Activated CD4-positive, alpha-beta T cell treated with anti-CD3 and anti-CD28 coated beads, Interleukin-2, amount 50 U/mL, for 4 hours (primary cell): ENCODE results near the gene FAHD1.
"Not testable (repeated sequence)": the region's sequence is repeated elsewhere in the genome, so short reads cannot be mapped to it uniquely, and the experiment has no call there.

ENCODE experiments used
- DNase-seq, 2 experiments: peaks; one replicate each; pipeline ENCODE4 v3.0.0-alpha.2; 2020

FAHD1 gene

GRCh38 chr16:1790261-1790610 is 36.8 kb upstream of the FAHD1 start:
- DNase-seq: no peak

GRCh38 chr16:1790611-1791255 is 36.3 kb upstream of the FAHD1 start:
- DNase-seq: no peak

GRCh38 chr16:1791256-1791942 is 35.6 kb upstream of the FAHD1 start:
- DNase-seq: no peak

GRCh38 chr16:1791943-1792812 is 34.8 kb upstream of the FAHD1 start:
- no peak for DNase-seq

GRCh38 chr16:1792836-1793577 is 34.0 kb upstream of the FAHD1 start:
- DNase-seq: no peak

- no peak for DNase-seq
Observed at GRCh38 chr16:1793578-1794220, 33.3 kb upstream of the FAHD1 start, which contains the start of gene IGFALS. Gene IGFALS, minus strand, starts transcription at chr16:1793705. Its CDS starts 53 bp downstream, at chr16:1793652.

- DNase-seq: no peak
Observed at GRCh38 chr16:1794221-1794871, 32.7 kb upstream of the FAHD1 start.

GRCh38 chr16:1794908-1795666 is 31.9 kb upstream of the FAHD1 start:
- DNase-seq: no peak

- not testable (repeated sequence) for DNase-seq
Observed at GRCh38 chr16:1799263-1799662, 27.7 kb upstream of the FAHD1 start.

GRCh38 chr16:1800701-1801100 is 26.3 kb upstream of the FAHD1 start:
- no peak for DNase-seq

GRCh38 chr16:1807626-1808025 is 19.4 kb upstream of the FAHD1 start:
- no peak for DNase-seq

GRCh38 chr16:1808691-1809090 is 18.3 kb upstream of the FAHD1 start:
- DNase-seq: no peak

- no peak for DNase-seq
Observed at GRCh38 chr16:1809281-1809801, 17.7 kb upstream of the FAHD1 start.

- DNase-seq: no peak
Observed at GRCh38 chr16:1810106-1810505, 16.9 kb upstream of the FAHD1 start.

GRCh38 chr16:1810536-1810935 is 16.5 kb upstream of the FAHD1 start:
- DNase-seq: no peak

GRCh38 chr16:1812732-1813163 is 14.3 kb upstream of the FAHD1 start:
- DNase-seq: peak; percentile 45 to 55

- no peak for DNase-seq
Observed at GRCh38 chr16:1815461-1815860, 11.5 kb upstream of the FAHD1 start.

- DNase-seq: no peak
Observed at GRCh38 chr16:1816396-1817275, 10.4 kb upstream of the FAHD1 start.

GRCh38 chr16:1817276-1817589 is 9.8 kb upstream of the FAHD1 start:
- DNase-seq: no peak

GRCh38 chr16:1817716-1818115 is 9.3 kb upstream of the FAHD1 start:
- DNase-seq: no peak
